Ascending aorta (tissue), 2 donors: ENCODE results near the gene PTPRG. TPM values are rescaled to one million over a fixed set of nuclear protein-coding genes. Genes with fewer than 3 reads are reported as not detected.

Experiments
- DNase-seq, 2 donors: peaks; one replicate each; pipeline ENCODE4 v3.0.0-alpha.2; 2019; ENCODE audit warnings: low spot score in 2 of 2
- H3K27ac ChIP-seq, 2 donors: fragments of 200-600 bp; sonication (generic); one replicate each; pipeline ENCODE4 v1.5.1; 2016 to 2017; ENCODE audit warnings: mild to moderate bottlenecking in 1 of 2
- H3K27me3 ChIP-seq: fragments of 200-600 bp; sonication (generic); one replicate; pipeline ENCODE4 v1.5.1; 2017
- H3K36me3 ChIP-seq, 2 donors: fragments of 200-600 bp; sonication (generic); one replicate each; pipeline ENCODE4 v1.5.1; 2016
- H3K4me1 ChIP-seq, 2 donors: fragments of 200-600 bp; sonication (generic); one replicate each; pipeline ENCODE4 v1.5.1; 2016 to 2017; ENCODE audit warnings: mild to moderate bottlenecking in 1 of 2
- H3K4me3 ChIP-seq, 2 donors: fragments of 200-600 bp; sonication (generic); one replicate each; pipeline ENCODE4 v1.5.1; 2016 to 2017; ENCODE audit warnings: mild to moderate bottlenecking in 1 of 2
- H3K9me3 ChIP-seq, 2 donors: fragments of 200-600 bp; sonication (generic); one replicate each; pipeline ENCODE4 v1.5.1; 2016
- CTCF ChIP-seq, 3 experiments: fragments of 200-600 bp in 2 of 3; fragments of 450-650 bp in 1 of 3; sonication (generic) in 2 of 3; IDR thresholded peaks; one replicate each; pipeline ENCODE4 v1.5.1; 2016 to 2019; ENCODE audit warnings: antibody characterized with exemption in 3 of 3, mild to moderate bottlenecking in 1 of 3, moderate library complexity in 1 of 3
- intact Hi-C: fragments of 100-400 bp; cut with DNase I; formaldehyde crosslinking; loops from one replicate; pipeline ENCODE4 v1.15.1; 2023
- total RNA-seq: library from RNA; depleted of rRNA; stranded (reverse); fragments of >200 nt; gene quantifications from one replicate; pipeline ENCODE4 v1.1.0, GENCODE V29; 2016

Gene PTPRG
- total RNA-seq, 1 donor from 2014 or later, result 129 TPM

- TF ChIP-seq CTCF (IDR thresholded peaks at IDR 0.05), result no peak
Measured at GRCh38 chr3:61669203-61669602, 107.8 kb downstream of the PTPRG start.

GRCh38 chr3:61669668-61670299, 108.4 kb downstream of the PTPRG start:
- no peak for TF ChIP-seq CTCF (IDR thresholded peaks at IDR 0.05)
- Histone ChIP-seq H3K4me1 (peaks cover 0 to 5% of the 10 kb centered on the region in 2 donors), H3K27me3 (no peaks in the 10 kb centered on the region), H3K9me3 (no peaks in the 10 kb centered on the region), H3K36me3 (no peaks in the 10 kb centered on the region), H3K4me3 (no peak overlapping the region), H3K27ac (no peak overlapping the region)
- intact Hi-C loops, result no loop called here
- DNase-seq, result no peak

More at GRCh38 chr3:61669203-61669602, 107.8 kb downstream of the PTPRG start:
- Histone ChIP-seq H3K9me3 (no peaks in the 10 kb centered on the region), H3K27ac (no peak overlapping the region), H3K4me1 (peaks cover 0 to 10% of the 10 kb centered on the region in 2 donors), H3K4me3 (no peak overlapping the region), H3K27me3 (no peaks in the 10 kb centered on the region), H3K36me3 (no peaks in the 10 kb centered on the region)
- DNase-seq, result no peak
- intact Hi-C loops, result no loop called here

- Histone ChIP-seq H3K4me3 (no peak overlapping the region), H3K27me3 (no peaks in the 10 kb centered on the region), H3K36me3 (no peaks in the 10 kb centered on the region), H3K27ac (no peak overlapping the region), H3K9me3 (no peaks in the 10 kb centered on the region), H3K4me1 (peaks cover 0 to 5% of the 10 kb centered on the region in 2 donors)
- intact Hi-C loops, result no loop called here
- TF ChIP-seq CTCF (IDR thresholded peaks at IDR 0.05), result no peak
- DNase-seq, result no peak
Measured at GRCh38 chr3:61673651-61674050, 112.3 kb downstream of the PTPRG start.

GRCh38 chr3:61674596-61674995, 113.2 kb downstream of the PTPRG start:
- no peaks in the 10 kb centered on the region for H3K27me3 ChIP-seq
- no peaks in the 10 kb centered on the region for H3K36me3 ChIP-seq
- no peak overlapping the region for H3K27ac ChIP-seq
- peaks cover 0 to 2% of the 10 kb centered on the region in 2 donors for H3K4me1 ChIP-seq
- H3K9me3 ChIP-seq, result no peaks in the 10 kb centered on the region
- intact Hi-C loops, result no loop called here
- TF ChIP-seq CTCF (IDR thresholded peaks at IDR 0.05), result no peak
- no peak for DNase-seq
- H3K4me3 ChIP-seq, result no peak overlapping the region

GRCh38 chr3:61679026-61679425, 117.7 kb downstream of the PTPRG start:
- TF ChIP-seq CTCF (IDR thresholded peaks at IDR 0.05), result no peak
- no peak for DNase-seq
- peaks cover 2 to 19% of the 10 kb centered on the region in 2 donors for H3K4me1 ChIP-seq
- intact Hi-C loops, result no loop called here
- H3K27me3 ChIP-seq, result no peaks in the 10 kb centered on the region
- no peaks in the 10 kb centered on the region for H3K9me3 ChIP-seq
- H3K27ac ChIP-seq, result no peak overlapping the region
- no peaks in the 10 kb centered on the region for H3K36me3 ChIP-seq
- no peak overlapping the region for H3K4me3 ChIP-seq
